ENCODE measurements around the gene SPACA1.

Gene SPACA1

GRCh38 chr6:88048578-88048977 is 937 bp downstream of the SPACA1 start:
- Mint-ChIP-seq H3K36me3 (ENCODE audit: low read depth) (no peaks in the 10 kb centered on the region), H3K27ac (no peak overlapping the region), H3K4me3 (no peak overlapping the region), H3K9me3 (no peaks in the 10 kb centered on the region), H3K27me3 (peaks cover 12% of the 10 kb centered on the region), H3K4me1 (ENCODE audit: low read depth) (no peaks in the 10 kb centered on the region)
- intact Hi-C loops (cut with micrococcal nuclease): no loop called here

GRCh38 chr6:88050140-88050818 is 2.6 kb downstream of the SPACA1 start:
- intact Hi-C loops (cut with micrococcal nuclease): no loop called here
- H3K4me3 Mint-ChIP-seq: no peak overlapping the region
- no peaks in the 10 kb centered on the region for H3K9me3 Mint-ChIP-seq
- H3K27ac Mint-ChIP-seq: no peak overlapping the region
- H3K27me3 Mint-ChIP-seq: peaks cover 12% of the 10 kb centered on the region
- H3K4me1 Mint-ChIP-seq (ENCODE audit: low read depth): no peaks in the 10 kb centered on the region
- H3K36me3 Mint-ChIP-seq (ENCODE audit: low read depth): no peaks in the 10 kb centered on the region

- H3K4me1 Mint-ChIP-seq (ENCODE audit: low read depth): no peaks in the 10 kb centered on the region
- H3K27me3 Mint-ChIP-seq: no peaks in the 10 kb centered on the region
- no peak overlapping the region for H3K27ac Mint-ChIP-seq
- no peak overlapping the region for H3K4me3 Mint-ChIP-seq
- intact Hi-C loops (cut with micrococcal nuclease): no loop called here
- H3K36me3 Mint-ChIP-seq (ENCODE audit: low read depth): no peaks in the 10 kb centered on the region
- no peaks in the 10 kb centered on the region for H3K9me3 Mint-ChIP-seq
These were observed 11.6 kb downstream of the SPACA1 start for GRCh38 chr6:88059191-88059590.

GRCh38 chr6:88062376-88062775 is 14.7 kb downstream of the SPACA1 start:
- no peak overlapping the region for H3K27ac Mint-ChIP-seq
- no peaks in the 10 kb centered on the region for H3K9me3 Mint-ChIP-seq
- intact Hi-C loops (cut with micrococcal nuclease): no loop called here
- no peaks in the 10 kb centered on the region for H3K36me3 Mint-ChIP-seq (ENCODE audit: low read depth)
- H3K4me3 Mint-ChIP-seq: no peak overlapping the region
- no peaks in the 10 kb centered on the region for H3K4me1 Mint-ChIP-seq (ENCODE audit: low read depth)
- H3K27me3 Mint-ChIP-seq: no peaks in the 10 kb centered on the region

- no peak overlapping the region for H3K27ac Mint-ChIP-seq
- H3K36me3 Mint-ChIP-seq (ENCODE audit: low read depth): no peaks in the 10 kb centered on the region
- H3K27me3 Mint-ChIP-seq: no peaks in the 10 kb centered on the region
- no peak overlapping the region for H3K4me3 Mint-ChIP-seq
- no peaks in the 10 kb centered on the region for H3K4me1 Mint-ChIP-seq (ENCODE audit: low read depth)
- intact Hi-C loops (cut with micrococcal nuclease): no loop called here
- peaks cover 12% of the 10 kb centered on the region for H3K9me3 Mint-ChIP-seq
These were observed 24.8 kb downstream of the SPACA1 start for GRCh38 chr6:88072462-88072861.

GRCh38 chr6:88074791-88075190 is 27.1 kb downstream of the SPACA1 start:
- H3K27me3 Mint-ChIP-seq: no peaks in the 10 kb centered on the region
- H3K4me3 Mint-ChIP-seq: no peak overlapping the region
- H3K36me3 Mint-ChIP-seq (ENCODE audit: low read depth): no peaks in the 10 kb centered on the region
- H3K4me1 Mint-ChIP-seq (ENCODE audit: low read depth): no peaks in the 10 kb centered on the region
- intact Hi-C loops (cut with micrococcal nuclease): no loop called here
- H3K9me3 Mint-ChIP-seq: peaks cover 7% of the 10 kb centered on the region
- no peak overlapping the region for H3K27ac Mint-ChIP-seq

GRCh38 chr6:88077305-88077704 is 29.7 kb downstream of the SPACA1 start:
- intact Hi-C loops (cut with micrococcal nuclease): no loop called here
- H3K4me3 Mint-ChIP-seq: no peak overlapping the region
- no peak overlapping the region for H3K27ac Mint-ChIP-seq
- H3K36me3 Mint-ChIP-seq (ENCODE audit: low read depth): no peaks in the 10 kb centered on the region
- H3K9me3 Mint-ChIP-seq: no peaks in the 10 kb centered on the region
- no peaks in the 10 kb centered on the region for H3K4me1 Mint-ChIP-seq (ENCODE audit: low read depth)
- H3K27me3 Mint-ChIP-seq: no peaks in the 10 kb centered on the region

GRCh38 chr6:88086792-88087191 is 39.2 kb downstream of the SPACA1 start:
- Mint-ChIP-seq H3K4me1 (ENCODE audit: low read depth) (no peaks in the 10 kb centered on the region), H3K36me3 (ENCODE audit: low read depth) (no peaks in the 10 kb centered on the region), H3K27ac (no peak overlapping the region), H3K4me3 (no peak overlapping the region), H3K27me3 (no peaks in the 10 kb centered on the region), H3K9me3 (peaks cover 11% of the 10 kb centered on the region)
- intact Hi-C loops (cut with micrococcal nuclease): no loop called here

GRCh38 chr6:88089708-88090107 is 42.1 kb downstream of the SPACA1 start:
- intact Hi-C loops (cut with micrococcal nuclease): no loop called here
- Mint-ChIP-seq H3K27ac (no peak overlapping the region), H3K27me3 (no peaks in the 10 kb centered on the region), H3K9me3 (no peaks in the 10 kb centered on the region), H3K4me3 (no peak overlapping the region), H3K4me1 (ENCODE audit: low read depth) (no peaks in the 10 kb centered on the region), H3K36me3 (ENCODE audit: low read depth) (no peaks in the 10 kb centered on the region)

- no peaks in the 10 kb centered on the region for H3K36me3 Mint-ChIP-seq (ENCODE audit: low read depth)
- intact Hi-C loops (cut with micrococcal nuclease): no loop called here
- no peak overlapping the region for H3K27ac Mint-ChIP-seq
- H3K27me3 Mint-ChIP-seq: no peaks in the 10 kb centered on the region
- H3K4me3 Mint-ChIP-seq: no peak overlapping the region
- H3K4me1 Mint-ChIP-seq (ENCODE audit: low read depth): no peaks in the 10 kb centered on the region
- H3K9me3 Mint-ChIP-seq: no peaks in the 10 kb centered on the region
These were observed 58.2 kb downstream of the SPACA1 start for GRCh38 chr6:88105741-88106340.

GRCh38 chr6:88107241-88107640 is 59.6 kb downstream of the SPACA1 start:
- no peaks in the 10 kb centered on the region for H3K27me3 Mint-ChIP-seq
- intact Hi-C loops (cut with micrococcal nuclease): no loop called here
- no peak overlapping the region for H3K27ac Mint-ChIP-seq
- no peaks in the 10 kb centered on the region for H3K36me3 Mint-ChIP-seq (ENCODE audit: low read depth)
- H3K9me3 Mint-ChIP-seq: no peaks in the 10 kb centered on the region
- H3K4me3 Mint-ChIP-seq: no peak overlapping the region
- no peaks in the 10 kb centered on the region for H3K4me1 Mint-ChIP-seq (ENCODE audit: low read depth)

- H3K9me3 Mint-ChIP-seq: no peaks in the 10 kb centered on the region
- H3K4me1 Mint-ChIP-seq (ENCODE audit: low read depth): no peaks in the 10 kb centered on the region
- intact Hi-C loops (cut with micrococcal nuclease): no loop called here
- H3K36me3 Mint-ChIP-seq (ENCODE audit: low read depth): no peaks in the 10 kb centered on the region
- no peak overlapping the region for H3K4me3 Mint-ChIP-seq
- no peaks in the 10 kb centered on the region for H3K27me3 Mint-ChIP-seq
- no peak overlapping the region for H3K27ac Mint-ChIP-seq
These were observed 64.3 kb downstream of the SPACA1 start for GRCh38 chr6:88111991-88112390.

GRCh38 chr6:88114838-88115237 is 67.2 kb downstream of the SPACA1 start:
- H3K4me3 Mint-ChIP-seq: no peak overlapping the region
- no peaks in the 10 kb centered on the region for H3K9me3 Mint-ChIP-seq
- intact Hi-C loops (cut with micrococcal nuclease): no loop called here
- H3K27ac Mint-ChIP-seq: no peak overlapping the region
- no peaks in the 10 kb centered on the region for H3K4me1 Mint-ChIP-seq (ENCODE audit: low read depth)
- H3K36me3 Mint-ChIP-seq (ENCODE audit: low read depth): no peaks in the 10 kb centered on the region
- H3K27me3 Mint-ChIP-seq: no peaks in the 10 kb centered on the region

GRCh38 chr6:88115307-88115706 is 67.7 kb downstream of the SPACA1 start:
- no peak overlapping the region for H3K27ac Mint-ChIP-seq
- no peaks in the 10 kb centered on the region for H3K4me1 Mint-ChIP-seq (ENCODE audit: low read depth)
- no peaks in the 10 kb centered on the region for H3K27me3 Mint-ChIP-seq
- no peak overlapping the region for H3K4me3 Mint-ChIP-seq
- intact Hi-C loops (cut with micrococcal nuclease): no loop called here
- H3K36me3 Mint-ChIP-seq (ENCODE audit: low read depth): no peaks in the 10 kb centered on the region
- H3K9me3 Mint-ChIP-seq: no peaks in the 10 kb centered on the region

- intact Hi-C loops (cut with micrococcal nuclease): no loop called here
- H3K27me3 Mint-ChIP-seq: no peaks in the 10 kb centered on the region
- H3K36me3 Mint-ChIP-seq (ENCODE audit: low read depth): no peaks in the 10 kb centered on the region
- H3K9me3 Mint-ChIP-seq: no peaks in the 10 kb centered on the region
- no peaks in the 10 kb centered on the region for H3K4me1 Mint-ChIP-seq (ENCODE audit: low read depth)
- no peak overlapping the region for H3K27ac Mint-ChIP-seq
- no peak overlapping the region for H3K4me3 Mint-ChIP-seq
These were observed 68.6 kb downstream of the SPACA1 start for GRCh38 chr6:88116276-88116675.
